ENCODE measurements around the gene RTP5.

DNA sequence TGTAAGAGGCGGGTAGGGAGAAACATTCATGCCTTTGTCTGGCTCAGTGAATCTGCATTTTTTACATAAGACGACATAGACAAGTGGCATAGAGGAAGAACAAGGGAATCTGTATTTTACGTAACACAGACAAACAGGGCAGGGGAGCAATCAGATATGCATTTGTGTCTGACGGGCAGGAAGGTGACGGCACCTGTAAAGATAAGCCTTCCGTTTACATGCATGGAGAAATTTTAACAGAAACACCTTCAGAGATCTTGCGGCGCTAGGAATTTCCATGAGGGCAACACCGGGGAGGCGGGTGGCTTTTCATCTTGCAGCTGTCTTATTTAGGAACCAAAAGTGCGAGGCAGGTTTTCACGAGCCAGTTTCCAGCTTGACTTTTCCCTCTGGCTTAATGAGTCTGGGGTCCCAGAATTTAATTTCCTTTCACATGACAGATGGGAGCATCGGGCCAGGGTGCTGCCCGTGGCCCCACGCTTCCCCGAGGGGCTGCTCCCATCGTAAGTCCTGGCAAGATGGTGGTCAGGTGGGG is 42.6 kb downstream of the RTP5 start:
- TF ChIP-seq CTCF (IDR thresholded peaks at IDR 0.05; ENCODE audit: low read depth, low read length) (no peak), POLR2A (IDR thresholded peaks at IDR 0.05; ENCODE audit: extremely low read depth, insufficient read length) (no peak), MYC (IDR thresholded peaks at IDR 0.05; ENCODE audit: low read depth, low read length) (no peak)

Measured in NB4 (cell line).